ENCODE measurements around the gene CALN1.

- TF ChIP-seq SMARCE1 (IDR thresholded peaks at IDR 0.05) (no peak), CREB1 (IDR thresholded peaks at IDR 0.05) (no peak), CREB1 (CRISPR knock-in tag; IDR thresholded peaks at IDR 0.05) (no peak), ELF1 (tag; IDR thresholded peaks at IDR 0.05) (no peak), HNRNPUL1 (IDR thresholded peaks at IDR 0.05; ENCODE audit: low read length) (no peak), KLF13 (tag; IDR thresholded peaks at IDR 0.05; ENCODE audit: borderline replicate concordance, low read depth) (no peak), RB1 (IDR thresholded peaks at IDR 0.05; ENCODE audit: low read depth) (no peak), ZNF830 (CRISPR knock-in tag; IDR thresholded peaks at IDR 0.05) (no peak)
Measured at GRCh38 chr7:71974611-71975010, 437.5 kb downstream of the CALN1 start.
